ENCODE results near the gene STXBP1.

Gene STXBP1

GRCh38 chr9:127735530-127736185, 123.6 kb downstream of the STXBP1 start:
- TF ChIP-seq CTCF (IDR thresholded peaks at IDR 0.05; ENCODE audit: low read depth, low read length) = no peak
- no peak for DNase-seq (ENCODE audit: extremely low read depth, low read depth)

DNA sequence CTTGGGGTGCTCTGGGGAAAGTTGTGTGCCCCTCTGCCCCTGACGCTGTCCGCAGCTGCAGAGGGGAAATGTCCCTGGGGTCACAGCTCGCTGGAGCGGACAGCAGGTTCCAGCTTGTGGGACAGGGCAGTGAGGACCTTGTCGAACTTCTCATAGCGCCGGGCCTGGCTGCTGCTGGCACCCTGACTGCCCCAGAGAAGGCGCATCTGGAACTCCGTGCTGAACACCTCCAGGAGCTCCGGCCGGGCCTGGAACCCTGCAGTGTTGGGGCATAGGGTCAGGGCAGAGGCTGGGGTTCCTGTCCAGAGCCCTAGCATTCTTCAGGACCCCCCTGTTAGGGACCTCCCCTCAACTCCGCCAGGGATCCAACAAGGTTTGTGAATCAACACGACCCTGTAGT, 126.6 kb downstream of the STXBP1 start:
- no peak for TF ChIP-seq CTCF (IDR thresholded peaks at IDR 0.05; ENCODE audit: low read depth, low read length)
- DNase-seq (ENCODE audit: extremely low read depth, low read depth) = no peak

- no peak for TF ChIP-seq CTCF (IDR thresholded peaks at IDR 0.05; ENCODE audit: low read depth, low read length)
- no peak for DNase-seq (ENCODE audit: extremely low read depth, low read depth)
Observed at GRCh38 chr9:127739614-127740330, 127.7 kb downstream of the STXBP1 start.

DNA sequence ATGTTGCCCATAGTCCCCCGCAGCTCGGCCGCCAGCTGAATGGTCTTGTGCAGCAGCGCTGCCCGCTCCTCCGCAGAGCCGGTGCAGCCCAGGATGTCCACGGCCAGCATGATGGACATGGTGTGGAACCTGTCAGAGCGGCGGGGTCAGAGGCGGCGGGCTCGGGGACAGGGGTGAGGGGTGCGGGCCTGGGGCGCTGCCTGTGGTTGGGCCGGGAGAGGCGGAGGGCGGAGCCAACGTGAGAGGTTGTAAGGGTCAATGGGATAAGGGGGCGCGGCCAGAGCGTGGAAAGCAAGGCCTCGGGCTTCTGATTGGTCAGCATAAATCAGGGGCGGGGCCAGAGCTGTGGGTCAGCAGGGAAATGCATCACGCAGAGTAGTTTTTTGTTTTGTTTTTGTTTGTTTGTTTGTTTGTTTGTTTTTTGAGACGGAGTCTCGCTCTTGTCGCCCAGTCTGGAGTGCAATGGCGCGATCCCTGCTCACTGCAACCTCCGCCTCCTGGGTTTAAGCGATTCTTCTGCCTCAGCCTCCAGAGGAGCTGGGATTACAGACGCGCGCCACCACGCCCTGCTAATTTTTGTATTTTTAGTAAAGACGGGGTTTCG, 129.9 kb downstream of the STXBP1 start:
- no peak for TF ChIP-seq CTCF (IDR thresholded peaks at IDR 0.05; ENCODE audit: low read depth, low read length)
- DNase-seq (ENCODE audit: extremely low read depth, low read depth) = no peak
